DND-41 (cell line): ENCODE data around the gene SND1.

Experiments used
- ATAC-seq: fragments of 200-7000 bp; cut with Tn5 transposase; 3 replicates; pipeline ENCODE4 v1.9.1; 2021; ENCODE audit warnings: low read depth; ENCODE audit not compliant: insufficient read depth
- DNase-seq: peaks from one replicate; pipeline ENCODE4 v3.0.0-alpha.2; 2020
- H2AFZ ChIP-seq: 2 replicates; pipeline ENCODE4 v1.6.0; 2012; ENCODE audit warnings: low read depth, low read length
- H3K27ac ChIP-seq: 2 replicates; pipeline ENCODE4 v1.5.1; 2012; ENCODE audit warnings: low read length, inconsistent platforms
- H3K27me3 ChIP-seq: fragments of 200-600 bp; sonication (generic); 2 replicates; pipeline ENCODE4 v1.6.0; 2012; ENCODE audit warnings: low read length, mild to moderate bottlenecking, inconsistent platforms; ENCODE audit not compliant: insufficient read depth, poor library complexity
- H3K36me3 ChIP-seq: 2 replicates; pipeline ENCODE4 v1.5.1; 2012; ENCODE audit warnings: low read length, inconsistent platforms; ENCODE audit not compliant: insufficient read depth
- H3K4me1 ChIP-seq: 2 replicates; pipeline ENCODE4 v1.5.1; 2012; ENCODE audit warnings: mild to moderate bottlenecking, low read length; ENCODE audit not compliant: insufficient read depth
- H3K4me2 ChIP-seq: 2 replicates; pipeline ENCODE4 v1.6.0; 2012; ENCODE audit warnings: mild to moderate bottlenecking, moderate library complexity, low read length, inconsistent platforms; ENCODE audit not compliant: insufficient read depth
- H3K4me3 ChIP-seq, 2 experiments: fragments of 200-600 bp in 1 of 2; shearing (Covaris generic) in 1 of 2; 2 replicates each; pipeline ENCODE4 v1.5.1; 2012 to 2016; ENCODE audit warnings: inconsistent platforms in 2 of 2, low read length in 2 of 2, mild to moderate bottlenecking in 2 of 2, low read depth in 1 of 2, moderate library complexity in 1 of 2
- H3K79me2 ChIP-seq: 2 replicates; pipeline ENCODE4 v1.6.0; 2012; ENCODE audit warnings: low read length, inconsistent platforms; ENCODE audit not compliant: insufficient read depth
- H3K9ac ChIP-seq: 2 replicates; pipeline ENCODE4 v1.6.0; 2012; ENCODE audit warnings: low read depth, mild to moderate bottlenecking, inconsistent platforms, low read length, moderate library complexity
- H3K9me3 ChIP-seq: 2 replicates; pipeline ENCODE4 v1.5.1; 2012; ENCODE audit warnings: low read length, moderate library complexity, mild to moderate bottlenecking, inconsistent platforms; ENCODE audit not compliant: insufficient read depth, severe bottlenecking
- H4K20me1 ChIP-seq: 2 replicates; pipeline ENCODE4 v1.6.0; 2012; ENCODE audit warnings: low read length; ENCODE audit not compliant: insufficient read depth
- CTCF ChIP-seq: IDR thresholded peaks from 2 replicates; pipeline ENCODE4 v1.5.1; 2012; ENCODE audit warnings: borderline replicate concordance, low read length, moderate library complexity, mild to moderate bottlenecking; ENCODE audit not compliant: poor library complexity, severe bottlenecking; ENCODE audit errors: extremely low read depth
- EZH2 ChIP-seq: IDR thresholded peaks from 3 replicates; pipeline ENCODE4 v1.6.1; 2012; ENCODE audit warnings: borderline replicate concordance, low read depth, mild to moderate bottlenecking, moderate library complexity, low read length, inconsistent platforms; ENCODE audit not compliant: severe bottlenecking

The SND1 gene

GRCh38 chr7:127708788-127709187, 56.8 kb downstream of the SND1 start:
- peaks cover 22% of the 10 kb centered on the region for H3K9me3 ChIP-seq
- H3K27ac ChIP-seq: no peak overlapping the region
- no peak overlapping the region for H3K9ac ChIP-seq
- no peaks in the 10 kb centered on the region for H3K27me3 ChIP-seq
- no peak overlapping the region for H3K4me3 ChIP-seq
- DNase-seq (peak; percentile 66), ATAC-seq (peak; percentile 87)
- no peaks in the 10 kb centered on the region for H3K79me2 ChIP-seq
- TF ChIP-seq EZH2: no peak
- peak; percentile 78 for TF ChIP-seq CTCF
- H2AFZ ChIP-seq: no peak overlapping the region
- H3K4me2 ChIP-seq: no peak overlapping the region
- H3K4me1 ChIP-seq: no peaks in the 10 kb centered on the region
- H4K20me1 ChIP-seq: peaks cover 3% of the 10 kb centered on the region; the same call in 1 of the 2 replicates
- peaks cover 97% of the 10 kb centered on the region for H3K36me3 ChIP-seq

- peaks cover 22% of the 10 kb centered on the region for H3K9me3 ChIP-seq
- no peak overlapping the region for H3K4me3 ChIP-seq
- H3K4me1 ChIP-seq: no peaks in the 10 kb centered on the region
- TF ChIP-seq CTCF (no peak), EZH2 (no peak)
- H2AFZ ChIP-seq: no peak overlapping the region
- no peaks in the 10 kb centered on the region for H3K79me2 ChIP-seq
- H3K27me3 ChIP-seq: no peaks in the 10 kb centered on the region
- DNase-seq (no peak), ATAC-seq (no peak)
- H3K27ac ChIP-seq: no peak overlapping the region
- peaks cover 91% of the 10 kb centered on the region for H3K36me3 ChIP-seq
- H3K4me2 ChIP-seq: no peak overlapping the region
- H4K20me1 ChIP-seq: peaks cover 5% of the 10 kb centered on the region; the same call in 1 of the 2 replicates
- H3K9ac ChIP-seq: no peak overlapping the region
These were observed 58.6 kb downstream of the SND1 start for GRCh38 chr7:127710635-127711034.

GRCh38 chr7:127711872-127712271, 59.9 kb downstream of the SND1 start:
- Histone ChIP-seq H3K36me3 (peaks cover 88% of the 10 kb centered on the region), H4K20me1 (peaks cover 5% of the 10 kb centered on the region; the same call in 1 of the 2 replicates), H3K27me3 (no peaks in the 10 kb centered on the region), H3K4me3 (no peak overlapping the region), H2AFZ (no peak overlapping the region), H3K9me3 (peaks cover 22% of the 10 kb centered on the region), H3K27ac (no peak overlapping the region), H3K79me2 (peaks cover 5% of the 10 kb centered on the region), H3K9ac (no peak overlapping the region), H3K4me1 (no peaks in the 10 kb centered on the region), H3K4me2 (no peak overlapping the region)
- DNase-seq (no peak), ATAC-seq (no peak)
- TF ChIP-seq EZH2 (no peak), CTCF (no peak)

- H3K79me2 ChIP-seq: peaks cover 8% of the 10 kb centered on the region
- no peak overlapping the region for H2AFZ ChIP-seq
- H3K9ac ChIP-seq: no peak overlapping the region
- H3K27ac ChIP-seq: no peak overlapping the region
- no peaks in the 10 kb centered on the region for H3K4me1 ChIP-seq
- no peak for TF ChIP-seq CTCF
- no peak for TF ChIP-seq EZH2
- H3K36me3 ChIP-seq: peaks cover 85% of the 10 kb centered on the region
- H3K27me3 ChIP-seq: no peaks in the 10 kb centered on the region
- peaks cover 11% of the 10 kb centered on the region; the same call in 1 of the 2 replicates for H4K20me1 ChIP-seq
- H3K4me2 ChIP-seq: no peak overlapping the region
- no peak overlapping the region for H3K4me3 ChIP-seq
- peaks cover 22% of the 10 kb centered on the region for H3K9me3 ChIP-seq
- ATAC-seq (no peak), DNase-seq (no peak)
These were observed 61.0 kb downstream of the SND1 start for GRCh38 chr7:127713006-127713405.
